Esophagus squamous epithelium (tissue), 5 donors: ENCODE measurements around the gene TRMT2A. TPM values are rescaled to one million over a fixed set of nuclear protein-coding genes. Genes with fewer than 3 reads are reported as not detected.

ENCODE experiments used
- DNase-seq: peaks from one replicate; lab custom pipeline; 2025; lab: John Stamatoyannopoulos, UW
- H3K27ac ChIP-seq, 4 donors: fragments of 200-600 bp; sonication (generic); one replicate each; pipeline ENCODE4 v1.5.1; 2016 to 2019; ENCODE audit warnings: mild to moderate bottlenecking in 1 of 4
- H3K27me3 ChIP-seq, 4 donors: fragments of 200-600 bp; sonication (generic); 1 replicate in 3 of 4; 2 replicates in 1 of 4; pipeline versions ENCODE4 v1.5.1 to v1.6.0; 2017 to 2021; ENCODE audit warnings: antibody characterized with exemption in 1 of 4
- H3K36me3 ChIP-seq, 3 donors: fragments of 200-600 bp; sonication (generic); one replicate each; pipeline ENCODE4 v1.5.1; 2016 to 2019
- H3K4me1 ChIP-seq, 3 donors: fragments of 200-600 bp; sonication (generic); one replicate each; pipeline ENCODE4 v1.5.1; 2017 to 2019
- H3K4me3 ChIP-seq, 4 donors: fragments of 200-600 bp; sonication (generic); 1 replicate in 3 of 4; 2 replicates in 1 of 4; pipeline ENCODE4 v1.5.1; 2016 to 2019; ENCODE audit warnings: mild to moderate bottlenecking in 2 of 4, moderate library complexity in 1 of 4
- H3K9me3 ChIP-seq, 3 donors: fragments of 200-600 bp; sonication (generic); one replicate each; pipeline ENCODE4 v1.5.1; 2016 to 2019
- CTCF ChIP-seq, 6 experiments: fragments of 450-650 bp in 4 of 6; fragments of 200-600 bp in 2 of 6; sonication (generic) in 2 of 6; IDR thresholded peaks; one replicate each; pipeline ENCODE4 v1.5.1; 2016 to 2019; ENCODE audit warnings: antibody characterized with exemption in 6 of 6, mild to moderate bottlenecking in 4 of 6, moderate library complexity in 4 of 6
- POLR2A ChIP-seq, 4 donors: fragments of 450-650 bp; IDR thresholded peaks; one replicate each; pipeline ENCODE4 v1.6.1; 2017; ENCODE audit warnings: antibody characterized with exemption in 4 of 4, mild to moderate bottlenecking in 4 of 4, moderate library complexity in 3 of 4
- WGBS, 2 donors: methylation state at CpG; one replicate each; pipeline ENCODE4 v1.1.5; 2018; 5-methylcytosine and 5-hydroxymethylcytosine counted together
- intact Hi-C: fragments of 100-400 bp; cut with DNase I; formaldehyde crosslinking; loops from one replicate; pipeline ENCODE4 v1.15.0; 2022
- total RNA-seq, 4 donors: library from RNA; depleted of rRNA; stranded (reverse); fragments of >200 nt; gene quantifications; one replicate each; pipeline ENCODE4 v1.1.0, GENCODE V29; 2016
- donor health status: DM: yes; HTN: yes; CAD: no.

TRMT2A gene
- total RNA-seq, 4 donors from 2014 or later = 30.9 to 58.6 (median 41.3) TPM

GRCh38 chr22:20141186-20142077 is 24.4 kb upstream of the TRMT2A start:
- H3K36me3 ChIP-seq = peaks cover 0 to 70% (median 4%) of the 10 kb centered on the region in 3 donors
- H3K4me3 ChIP-seq = no peak overlapping the region
- no peaks in the 10 kb centered on the region for H3K27me3 ChIP-seq
- intact Hi-C loops = no loop called here
- DNase-seq = no peak
- peaks cover 16 to 31% (median 18%) of the 10 kb centered on the region in 3 donors for H3K4me1 ChIP-seq
- 80 to 83% methylated on average over 1 to 7 of the region's 22 CpGs for WGBS, 2 donors
- TF ChIP-seq CTCF (IDR thresholded peaks at IDR 0.05) (no peak), POLR2A (IDR thresholded peaks at IDR 0.05) (no peak)
- H3K27ac ChIP-seq = no peak overlapping the region
- H3K9me3 ChIP-seq = no peaks in the 10 kb centered on the region

GRCh38 chr22:20140521-20140964 is 23.5 kb upstream of the TRMT2A start:
- no peak for TF ChIP-seq CTCF (IDR thresholded peaks at IDR 0.05)
- no peak for TF ChIP-seq POLR2A (IDR thresholded peaks at IDR 0.05)
- DNase-seq = no peak
- Histone ChIP-seq H3K4me3 (no peak overlapping the region), H3K27me3 (no peaks in the 10 kb centered on the region), H3K27ac (no peak overlapping the region), H3K4me1 (peaks cover 16 to 40% (median 27%) of the 10 kb centered on the region in 3 donors), H3K36me3 (peaks cover 0 to 65% (median 4%) of the 10 kb centered on the region in 3 donors), H3K9me3 (no peaks in the 10 kb centered on the region)
- WGBS, 2 donors = 100% methylated on average over 1 of the region's 17 CpGs; no CpG with 5 or more reads in 1 of the 2 donors
- intact Hi-C loops = no loop called here

GRCh38 chr22:20140107-20140445 is 23.1 kb upstream of the TRMT2A start:
- Histone ChIP-seq H3K4me3 (no peak overlapping the region), H3K36me3 (peaks cover 0 to 61% (median 4%) of the 10 kb centered on the region in 3 donors), H3K4me1 (peaks cover 16 to 45% (median 32%) of the 10 kb centered on the region in 3 donors), H3K27ac (no peak overlapping the region), H3K9me3 (no peaks in the 10 kb centered on the region), H3K27me3 (no peaks in the 10 kb centered on the region)
- intact Hi-C loops = no loop called here
- no peak for TF ChIP-seq CTCF (IDR thresholded peaks at IDR 0.05)
- DNase-seq = no peak
- 100% methylated on average over 2 of the region's 11 CpGs; no CpG with 5 or more reads in 1 of the 2 donors for WGBS, 2 donors

GRCh38 chr22:20139391-20140106 is 22.5 kb upstream of the TRMT2A start:
- no peaks in the 10 kb centered on the region for H3K27me3 ChIP-seq
- H3K27ac ChIP-seq = no peak overlapping the region
- intact Hi-C loops = no loop called here
- 93 to 95% methylated on average over 15 to 31 of the region's 36 CpGs for WGBS, 2 donors
- no peak overlapping the region for H3K4me3 ChIP-seq
- peaks cover 16 to 50% (median 37%) of the 10 kb centered on the region in 3 donors for H3K4me1 ChIP-seq
- no peak for TF ChIP-seq POLR2A (IDR thresholded peaks at IDR 0.05)
- no peak for TF ChIP-seq CTCF (IDR thresholded peaks at IDR 0.05)
- no peak for DNase-seq
- no peaks in the 10 kb centered on the region for H3K9me3 ChIP-seq
- H3K36me3 ChIP-seq = peaks cover 0 to 55% (median 4%) of the 10 kb centered on the region in 3 donors

- Histone ChIP-seq H3K9me3 (no peaks in the 10 kb centered on the region), H3K36me3 (peaks cover 0 to 50% (median 4%) of the 10 kb centered on the region in 3 donors), H3K27ac (no peak overlapping the region), H3K4me3 (no peak overlapping the region), H3K27me3 (no peaks in the 10 kb centered on the region), H3K4me1 (peaks cover 20 to 57% (median 44%) of the 10 kb centered on the region in 3 donors)
- 90 to 96% methylated on average over 7 to 9 of the region's 16 CpGs for WGBS, 2 donors
- intact Hi-C loops = no loop called here
- no peak for DNase-seq
- TF ChIP-seq POLR2A (IDR thresholded peaks at IDR 0.05) (no peak), CTCF (IDR thresholded peaks at IDR 0.05) (no peak)
These were observed 21.8 kb upstream of the TRMT2A start for GRCh38 chr22:20138868-20139267.
